HUES48 (cell line): Measurements from ENCODE around the gene LRRC4.

Source experiments
- H3K27ac ChIP-seq: one replicate; pipeline ENCODE4 v1.7.0; 2013; ENCODE audit warnings: low read depth, low read length, inconsistent platforms
- H3K27me3 ChIP-seq: 2 replicates; pipeline ENCODE4 v1.6.1; 2013; ENCODE audit warnings: mild to moderate bottlenecking, low read length; ENCODE audit not compliant: control insufficient read depth, insufficient read depth
- H3K36me3 ChIP-seq: 2 replicates; pipeline ENCODE4 v1.6.1; 2013; ENCODE audit warnings: low read length; ENCODE audit not compliant: control insufficient read depth, insufficient read depth
- H3K4me1 ChIP-seq: 2 replicates; pipeline ENCODE4 v1.6.1; 2013; ENCODE audit warnings: mild to moderate bottlenecking, low read length; ENCODE audit not compliant: control insufficient read depth, insufficient read depth
- H3K4me3 ChIP-seq: 2 replicates; pipeline ENCODE4 v1.5.1; 2013; ENCODE audit warnings: mild to moderate bottlenecking, low read depth, low read length
- H3K9ac ChIP-seq: 2 replicates; pipeline ENCODE4 v1.6.1; 2013; ENCODE audit warnings: mild to moderate bottlenecking, low read depth, low read length, moderate library complexity
- H3K9me3 ChIP-seq: 2 replicates; pipeline ENCODE4 v1.6.1; 2013; ENCODE audit warnings: low read length; ENCODE audit not compliant: control insufficient read depth, insufficient read depth

The LRRC4 gene

GRCh38 chr7:128041203-128041602 is 10.0 kb upstream of the LRRC4 start:
- H3K4me3 ChIP-seq, result no peak overlapping the region
- H3K27me3 ChIP-seq, result no peaks in the 10 kb centered on the region
- H3K27ac ChIP-seq, result no peak overlapping the region
- no peaks in the 10 kb centered on the region for H3K4me1 ChIP-seq
- no peaks in the 10 kb centered on the region for H3K9me3 ChIP-seq
- H3K9ac ChIP-seq, result no peak overlapping the region
- H3K36me3 ChIP-seq, result 0 out of 2 replicates have a peak, but pooled peaks cover 4% of the 10 kb centered on the region

GRCh38 chr7:128040205-128040604 is 9.0 kb upstream of the LRRC4 start:
- no peak overlapping the region for H3K4me3 ChIP-seq
- no peaks in the 10 kb centered on the region for H3K27me3 ChIP-seq
- no peak overlapping the region for H3K27ac ChIP-seq
- no peaks in the 10 kb centered on the region for H3K4me1 ChIP-seq
- H3K9me3 ChIP-seq, result no peaks in the 10 kb centered on the region
- H3K9ac ChIP-seq, result no peak overlapping the region
- H3K36me3 ChIP-seq, result 0 out of 2 replicates have a peak, but pooled peaks cover 4% of the 10 kb centered on the region

- H3K9ac ChIP-seq, result no peak overlapping the region
- H3K27ac ChIP-seq, result no peak overlapping the region
- H3K4me3 ChIP-seq, result no peak overlapping the region
- 0 out of 2 replicates have a peak, but pooled peaks cover 4% of the 10 kb centered on the region for H3K36me3 ChIP-seq
- H3K9me3 ChIP-seq, result no peaks in the 10 kb centered on the region
- H3K27me3 ChIP-seq, result no peaks in the 10 kb centered on the region
- no peaks in the 10 kb centered on the region for H3K4me1 ChIP-seq
Measured at GRCh38 chr7:128039544-128039953, 8.3 kb upstream of the LRRC4 start.

GRCh38 chr7:128037880-128038619 is 6.8 kb upstream of the LRRC4 start:
- no peak overlapping the region for H3K4me3 ChIP-seq
- H3K4me1 ChIP-seq, result peaks cover 3% of the 10 kb centered on the region
- H3K27me3 ChIP-seq, result peaks cover 8% of the 10 kb centered on the region
- H3K9ac ChIP-seq, result no peak overlapping the region
- 0 out of 2 replicates have a peak, but pooled peaks cover 4% of the 10 kb centered on the region for H3K36me3 ChIP-seq
- no peaks in the 10 kb centered on the region for H3K9me3 ChIP-seq
- no peak overlapping the region for H3K27ac ChIP-seq

- Histone ChIP-seq H3K36me3 (no peaks in the 10 kb centered on the region), H3K4me1 (peaks cover 6% of the 10 kb centered on the region), H3K27me3 (peaks cover 17% of the 10 kb centered on the region), H3K9ac (no peak overlapping the region), H3K4me3 (no peak overlapping the region), H3K9me3 (no peaks in the 10 kb centered on the region), H3K27ac (no peak overlapping the region)
Measured at GRCh38 chr7:128037081-128037480, 5.8 kb upstream of the LRRC4 start.

GRCh38 chr7:128036226-128036940 is 5.1 kb upstream of the LRRC4 start:
- H3K27me3 ChIP-seq, result peaks cover 21% of the 10 kb centered on the region
- no peak overlapping the region for H3K27ac ChIP-seq
- H3K4me3 ChIP-seq, result no peak overlapping the region
- no peak overlapping the region for H3K9ac ChIP-seq
- H3K36me3 ChIP-seq, result no peaks in the 10 kb centered on the region
- H3K9me3 ChIP-seq, result no peaks in the 10 kb centered on the region
- H3K4me1 ChIP-seq, result peaks cover 6% of the 10 kb centered on the region

GRCh38 chr7:128035712-128036111 is 4.5 kb upstream of the LRRC4 start:
- Histone ChIP-seq H3K27me3 (peaks cover 21% of the 10 kb centered on the region), H3K4me1 (peaks cover 6% of the 10 kb centered on the region), H3K4me3 (no peak overlapping the region), H3K9ac (no peak overlapping the region), H3K9me3 (no peaks in the 10 kb centered on the region), H3K27ac (no peak overlapping the region), H3K36me3 (no peaks in the 10 kb centered on the region)

GRCh38 chr7:128034825-128035224 is 3.6 kb upstream of the LRRC4 start:
- H3K9me3 ChIP-seq, result no peaks in the 10 kb centered on the region
- H3K27ac ChIP-seq, result no peak overlapping the region
- H3K4me3 ChIP-seq, result no peak overlapping the region
- H3K4me1 ChIP-seq, result peaks cover 13% of the 10 kb centered on the region
- no peaks in the 10 kb centered on the region for H3K36me3 ChIP-seq
- H3K27me3 ChIP-seq, result peaks cover 25% of the 10 kb centered on the region
- H3K9ac ChIP-seq, result no peak overlapping the region

GRCh38 chr7:128033246-128033645 is 2.0 kb upstream of the LRRC4 start:
- H3K9me3 ChIP-seq, result no peaks in the 10 kb centered on the region
- peaks cover 11% of the 10 kb centered on the region for H3K36me3 ChIP-seq
- H3K27me3 ChIP-seq, result peaks cover 37% of the 10 kb centered on the region
- peaks cover 16% of the 10 kb centered on the region for H3K4me1 ChIP-seq
- H3K4me3 ChIP-seq, result peak overlapping the region; percentile 58; the same call in 1 of the 2 replicates
- H3K9ac ChIP-seq, result no peak overlapping the region
- H3K27ac ChIP-seq, result no peak overlapping the region

GRCh38 chr7:128032605-128033235 is 1.5 kb upstream of the LRRC4 start:
- Histone ChIP-seq H3K9ac (peak overlapping the region; percentile 34; the same call in 1 of the 2 replicates), H3K27ac (peak overlapping the region; percentile 42), H3K4me1 (peaks cover 19% of the 10 kb centered on the region), H3K4me3 (peak overlapping the region; percentile 58), H3K27me3 (peaks cover 37% of the 10 kb centered on the region), H3K9me3 (no peaks in the 10 kb centered on the region), H3K36me3 (peaks cover 11% of the 10 kb centered on the region)
